DOHH2 (cell line): ENCODE measurements around the gene GLDC.

Experiments used
- EZH2phosphoT487 ChIP-seq: fragments of 200-600 bp; sonication (generic); IDR thresholded peaks from 2 replicates; pipeline ENCODE4 v1.6.1; 2017; ENCODE audit warnings: borderline replicate concordance, mild to moderate bottlenecking, antibody characterized with exemption, low read length, moderate library complexity, mixed read lengths
- TF ChIP-seq, protein P1 (sequence below): fragments of 200-600 bp; sonication (generic); IDR thresholded peaks from one replicate; pipeline ENCODE4 v1.5.1; 2014; ENCODE audit warnings: antibody characterized with exemption, mild to moderate bottlenecking, low read depth, low read length; ENCODE audit not compliant: poor library complexity, severe bottlenecking

DNA sequence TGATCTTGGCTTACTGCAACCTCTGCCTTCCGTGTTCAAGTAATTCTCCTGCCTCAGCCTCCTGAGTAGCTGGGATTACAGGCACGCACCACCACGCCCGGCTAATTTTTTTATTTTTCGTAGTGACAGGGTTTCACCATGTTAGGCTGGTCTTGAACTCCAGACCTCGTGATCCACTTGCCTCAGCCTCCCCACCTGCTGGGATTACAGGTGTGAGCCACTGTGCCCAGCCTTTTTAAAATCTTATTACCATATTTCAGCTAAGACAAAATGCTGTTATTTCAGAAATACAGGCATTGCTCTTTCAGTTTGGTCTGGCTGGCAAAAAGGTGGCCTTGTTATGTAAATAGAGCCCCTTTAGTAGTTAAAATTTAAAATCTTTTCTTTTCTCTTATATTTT lies 46.9 kb upstream of the GLDC start:
- TF ChIP-seq, protein P1, sequence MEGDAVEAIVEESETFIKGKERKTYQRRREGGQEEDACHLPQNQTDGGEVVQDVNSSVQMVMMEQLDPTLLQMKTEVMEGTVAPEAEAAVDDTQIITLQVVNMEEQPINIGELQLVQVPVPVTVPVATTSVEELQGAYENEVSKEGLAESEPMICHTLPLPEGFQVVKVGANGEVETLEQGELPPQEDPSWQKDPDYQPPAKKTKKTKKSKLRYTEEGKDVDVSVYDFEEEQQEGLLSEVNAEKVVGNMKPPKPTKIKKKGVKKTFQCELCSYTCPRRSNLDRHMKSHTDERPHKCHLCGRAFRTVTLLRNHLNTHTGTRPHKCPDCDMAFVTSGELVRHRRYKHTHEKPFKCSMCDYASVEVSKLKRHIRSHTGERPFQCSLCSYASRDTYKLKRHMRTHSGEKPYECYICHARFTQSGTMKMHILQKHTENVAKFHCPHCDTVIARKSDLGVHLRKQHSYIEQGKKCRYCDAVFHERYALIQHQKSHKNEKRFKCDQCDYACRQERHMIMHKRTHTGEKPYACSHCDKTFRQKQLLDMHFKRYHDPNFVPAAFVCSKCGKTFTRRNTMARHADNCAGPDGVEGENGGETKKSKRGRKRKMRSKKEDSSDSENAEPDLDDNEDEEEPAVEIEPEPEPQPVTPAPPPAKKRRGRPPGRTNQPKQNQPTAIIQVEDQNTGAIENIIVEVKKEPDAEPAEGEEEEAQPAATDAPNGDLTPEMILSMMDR: no peak
- TF ChIP-seq EZH2phosphoT487: no peak
